ENCODE measurements around the gene ADD2. TPM values are rescaled to one million over a fixed set of nuclear protein-coding genes. Genes with fewer than 3 reads are reported as not detected.

ADD2 gene
- total RNA-seq, 4 donors from 2014 or later: 0.40 to 1.9 (median 1.1) TPM

DNA sequence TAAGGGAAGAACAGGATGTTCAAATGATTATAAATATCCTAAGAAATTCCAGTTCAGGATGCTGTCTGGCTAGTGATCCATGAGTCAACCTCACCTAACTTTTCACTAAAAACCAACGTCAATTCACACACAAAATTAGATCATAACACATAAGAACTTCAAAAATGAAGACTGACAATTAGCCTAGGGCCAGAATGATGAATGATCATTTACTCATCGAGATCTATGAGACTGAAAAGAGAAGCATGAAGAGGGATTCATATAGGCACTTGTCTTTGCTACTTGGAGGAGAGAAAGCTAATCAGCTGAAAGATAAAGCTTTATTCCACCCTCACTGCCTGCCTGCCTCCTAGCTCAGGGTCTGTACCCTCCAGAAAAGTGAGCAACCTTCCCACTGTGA, 29.8 kb downstream of the ADD2 start:
- in situ Hi-C loops (cut with MboI; ENCODE audit: low pct_ligation_motif_present in 1 of 4, low pct_unique_long_range_greater_than_20kb in 1 of 4, low sequenced_read_pairs in 3 of 4): no loop called here
- H3K9me3 ChIP-seq: no peaks in the 10 kb centered on the region
- H3K36me3 ChIP-seq: no peaks in the 10 kb centered on the region
- no peak for TF ChIP-seq POLR2AphosphoS5 (IDR thresholded peaks at IDR 0.05)
- no peak for TF ChIP-seq POLR2A (IDR thresholded peaks at IDR 0.05)
- TF ChIP-seq CTCF (IDR thresholded peaks at IDR 0.05): no peak
- TF ChIP-seq EP300 (IDR thresholded peaks at IDR 0.05; ENCODE audit: low read depth): no peak
- H3K27me3 ChIP-seq: peaks cover 21% of the 10 kb centered on the region
- DNase-seq: no peak
- WGBS, 2 donors (ENCODE audit: low coverage in 1 of 2): 68 to 83% methylated on average over 1 to 2 of the region's 2 CpGs
- H3K4me3 ChIP-seq: no peak overlapping the region
- H3K27ac ChIP-seq: no peak overlapping the region
- intact Hi-C loops (cut with DNase I; ENCODE audit: low total_unique reads): no loop called here
- H3K4me1 ChIP-seq: no peaks in the 10 kb centered on the region

- H3K4me3 ChIP-seq: no peak overlapping the region
- H3K9me3 ChIP-seq: no peaks in the 10 kb centered on the region
- peaks cover 22% of the 10 kb centered on the region for H3K27me3 ChIP-seq
- TF ChIP-seq POLR2AphosphoS5 (IDR thresholded peaks at IDR 0.05) (no peak), POLR2A (IDR thresholded peaks at IDR 0.05) (no peak), CTCF (IDR thresholded peaks at IDR 0.05) (no peak)
- H3K27ac ChIP-seq: no peak overlapping the region
- in situ Hi-C loops (cut with MboI; ENCODE audit: low pct_ligation_motif_present in 1 of 4, low pct_unique_long_range_greater_than_20kb in 1 of 4, low sequenced_read_pairs in 3 of 4) (no loop called here), intact Hi-C loops (cut with DNase I; ENCODE audit: low total_unique reads) (no loop called here)
- H3K36me3 ChIP-seq: no peaks in the 10 kb centered on the region
- WGBS, 2 donors (ENCODE audit: low coverage in 1 of 2): 45 to 59% methylated on average over 2 of the region's 2 CpGs
- H3K4me1 ChIP-seq: no peaks in the 10 kb centered on the region
- no peak for DNase-seq
Observed at GRCh38 chr2:70735071-70735470, 32.9 kb downstream of the ADD2 start.

DNA sequence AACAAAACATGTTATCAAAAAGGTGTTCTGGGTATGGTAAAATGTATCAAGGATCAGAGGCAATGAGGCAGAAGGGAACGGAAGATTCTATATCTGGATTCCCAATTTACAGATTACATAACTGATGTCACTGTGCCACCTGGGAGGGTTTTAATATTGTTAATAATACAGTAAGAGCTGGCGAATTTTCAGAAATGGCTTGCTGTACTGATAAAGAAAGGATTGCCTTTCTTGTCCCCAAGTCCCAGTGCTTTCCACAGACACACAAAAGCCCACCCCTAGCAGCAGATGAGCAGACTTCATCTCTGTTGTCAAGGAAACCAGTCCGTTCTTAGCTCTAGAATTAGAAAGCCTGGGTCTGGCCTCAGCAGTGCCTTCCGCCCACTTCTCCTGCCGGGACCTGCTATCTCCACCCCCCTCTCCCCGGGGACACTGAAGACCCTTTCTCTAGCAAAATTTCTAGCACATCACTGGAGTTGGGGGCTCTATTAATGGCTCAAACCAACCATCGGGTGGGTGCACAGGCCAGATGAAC, 34.3 kb downstream of the ADD2 start:
- TF ChIP-seq POLR2A (IDR thresholded peaks at IDR 0.05): no peak
- TF ChIP-seq EP300 (IDR thresholded peaks at IDR 0.05; ENCODE audit: low read depth): no peak
- TF ChIP-seq CTCF (IDR thresholded peaks at IDR 0.05): no peak
- no peak for TF ChIP-seq POLR2AphosphoS5 (IDR thresholded peaks at IDR 0.05)
- intact Hi-C loops (cut with DNase I; ENCODE audit: low total_unique reads): no loop called here
- Histone ChIP-seq H3K9me3 (no peaks in the 10 kb centered on the region), H3K36me3 (no peaks in the 10 kb centered on the region), H3K4me1 (no peaks in the 10 kb centered on the region), H3K27me3 (peaks cover 22% of the 10 kb centered on the region), H3K27ac (no peak overlapping the region), H3K4me3 (no peak overlapping the region)
- in situ Hi-C loops (cut with MboI; ENCODE audit: low pct_ligation_motif_present in 1 of 4, low pct_unique_long_range_greater_than_20kb in 1 of 4, low sequenced_read_pairs in 3 of 4): no loop called here
- WGBS, 2 donors (ENCODE audit: low coverage in 1 of 2): 60 to 66% methylated on average over 7 of the region's 7 CpGs
- no peak for DNase-seq

GRCh38 chr2:70732766-70733645, 35.0 kb downstream of the ADD2 start:
- no peak for DNase-seq
- in situ Hi-C loops (cut with MboI; ENCODE audit: low pct_ligation_motif_present in 1 of 4, low pct_unique_long_range_greater_than_20kb in 1 of 4, low sequenced_read_pairs in 3 of 4) (no loop called here), intact Hi-C loops (cut with DNase I; ENCODE audit: low total_unique reads) (no loop called here)
- H3K36me3 ChIP-seq: no peaks in the 10 kb centered on the region
- no peak overlapping the region for H3K4me3 ChIP-seq
- H3K4me1 ChIP-seq: no peaks in the 10 kb centered on the region
- H3K27ac ChIP-seq: no peak overlapping the region
- peaks cover 22% of the 10 kb centered on the region for H3K27me3 ChIP-seq
- TF ChIP-seq EP300 (IDR thresholded peaks at IDR 0.05; ENCODE audit: low read depth) (no peak), POLR2AphosphoS5 (IDR thresholded peaks at IDR 0.05) (no peak), CTCF (IDR thresholded peaks at IDR 0.05) (no peak), POLR2A (IDR thresholded peaks at IDR 0.05) (no peak)
- WGBS, 2 donors (ENCODE audit: low coverage in 1 of 2): 62 to 64% methylated on average over 3 to 6 of the region's 6 CpGs
- no peaks in the 10 kb centered on the region for H3K9me3 ChIP-seq

Measured in transverse colon (tissue), 4 donors.